ENCODE data around the gene SCFD2.
"Not testable (repeated sequence)": the region's sequence is repeated elsewhere in the genome, so short reads cannot be mapped to it uniquely, and the experiment has no call there.

Gene SCFD2

GRCh38 chr4:53236624-53237023 lies 129.2 kb downstream of the SCFD2 start:
- DNase-seq: not testable (repeated sequence)

GRCh38 chr4:53235547-53235946 lies 130.3 kb downstream of the SCFD2 start:
- DNase-seq: no peak

- no peak for DNase-seq
Measured at GRCh38 chr4:53234669-53235068, 131.2 kb downstream of the SCFD2 start.

GRCh38 chr4:53234111-53234510 lies 131.8 kb downstream of the SCFD2 start:
- DNase-seq: no peak

GRCh38 chr4:53233114-53233795 lies 132.6 kb downstream of the SCFD2 start:
- no peak for DNase-seq

- DNase-seq: no peak
Measured at GRCh38 chr4:53232371-53232770, 133.5 kb downstream of the SCFD2 start.

- DNase-seq: no peak
Measured at GRCh38 chr4:53228036-53228435, 137.8 kb downstream of the SCFD2 start.

GRCh38 chr4:53227451-53227850 lies 138.4 kb downstream of the SCFD2 start:
- DNase-seq: no peak

- no peak for DNase-seq
Measured at GRCh38 chr4:53221832-53222480, 143.9 kb downstream of the SCFD2 start.

GRCh38 chr4:53219148-53219547 lies 146.7 kb downstream of the SCFD2 start:
- DNase-seq: not testable (repeated sequence)

GRCh38 chr4:53208753-53209152 lies 157.1 kb downstream of the SCFD2 start:
- DNase-seq: no peak

GRCh38 chr4:53205970-53206369 lies 159.9 kb downstream of the SCFD2 start:
- DNase-seq: no peak

- DNase-seq: no peak
Measured at GRCh38 chr4:53199356-53199755, 166.5 kb downstream of the SCFD2 start.

GRCh38 chr4:53197772-53198142 lies 168.1 kb downstream of the SCFD2 start:
- DNase-seq: no peak

- no peak for DNase-seq
Measured at GRCh38 chr4:53196882-53197771, 168.7 kb downstream of the SCFD2 start.

GRCh38 chr4:53195815-53196661 lies 169.8 kb downstream of the SCFD2 start:
- DNase-seq: no peak

- no peak for DNase-seq
Measured at GRCh38 chr4:53194727-53195126, 171.1 kb downstream of the SCFD2 start.

GRCh38 chr4:53193111-53193510 lies 172.8 kb downstream of the SCFD2 start:
- no peak for DNase-seq

GRCh38 chr4:53192496-53192895 lies 173.4 kb downstream of the SCFD2 start:
- no peak for DNase-seq

- no peak for DNase-seq
Measured at GRCh38 chr4:53191997-53192396, 173.9 kb downstream of the SCFD2 start.

GRCh38 chr4:53189011-53189410 lies 176.8 kb downstream of the SCFD2 start:
- no peak for DNase-seq

- no peak for DNase-seq
Measured at GRCh38 chr4:53186714-53187358, 179.0 kb downstream of the SCFD2 start.

Measured in activated CD8-positive, alpha-beta memory T cell treated with anti-CD3 and anti-CD28 coated beads, Interleukin-2, amount 50 U/mL, for 48 hours (primary cell).